Measurements from ENCODE around the gene PRR15.

The PRR15 gene

DNA sequence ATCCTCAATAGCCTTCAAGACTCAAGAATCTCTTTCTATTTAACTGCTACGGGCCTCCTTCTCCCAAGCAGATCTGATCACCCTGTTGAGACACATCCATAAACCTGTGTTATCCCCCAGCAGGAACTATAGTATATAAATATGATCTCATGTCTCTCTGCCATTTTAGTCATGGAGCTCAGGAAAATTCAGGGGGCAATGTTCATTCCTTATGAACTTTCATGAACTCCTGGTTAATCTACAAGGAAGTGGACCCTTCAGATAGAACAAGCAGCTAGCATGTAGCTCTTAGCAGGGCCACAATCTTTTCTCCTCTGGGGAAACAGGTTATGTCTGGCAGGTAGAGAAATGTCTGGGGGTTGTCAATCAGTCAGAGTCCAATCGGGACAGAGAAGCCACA, 8.9 kb downstream of the PRR15 start:
- TF ChIP-seq CEBPB (IDR thresholded peaks at IDR 0.05) (no peak), TEAD4 (IDR thresholded peaks at IDR 0.05) (no peak), YY1 (IDR thresholded peaks at IDR 0.05; ENCODE audit: low read depth) (no peak)

DNA sequence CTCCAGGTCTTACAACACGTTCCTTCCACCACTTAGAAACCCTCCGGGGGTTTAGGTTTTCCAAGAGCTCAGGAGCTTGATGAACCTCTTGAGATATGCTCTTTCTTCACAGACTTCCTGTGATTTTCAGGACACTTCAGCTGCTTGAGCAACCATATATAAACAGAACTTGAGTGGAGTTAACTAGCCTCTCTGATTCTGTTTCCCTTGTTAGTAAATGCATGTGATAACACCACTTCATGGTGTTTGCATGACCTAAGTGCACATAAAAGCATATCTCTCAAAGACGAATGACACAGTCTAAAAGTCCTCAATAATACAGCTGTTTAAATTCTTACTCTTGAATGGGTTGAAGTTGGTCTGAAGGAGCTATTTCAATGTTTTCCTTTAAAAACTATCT, 9.9 kb downstream of the PRR15 start:
- TF ChIP-seq TCF12 (IDR thresholded peaks at IDR 0.05; ENCODE audit: low read depth) (no peak), ZBTB7A (IDR thresholded peaks at IDR 0.05; ENCODE audit: low read depth) (no peak), RAD21 (IDR thresholded peaks at IDR 0.05; ENCODE audit: low read depth) (no peak), EP300 (IDR thresholded peaks at IDR 0.05; ENCODE audit: borderline replicate concordance) (no peak), CREB1 (IDR thresholded peaks at IDR 0.05; ENCODE audit: low read depth) (no peak), NFIC (IDR thresholded peaks at IDR 0.05) (no peak), YY1 (IDR thresholded peaks at IDR 0.05; ENCODE audit: low read depth) (no peak), EGR1 (IDR thresholded peaks at IDR 0.05) (no peak), TEAD4 (IDR thresholded peaks at IDR 0.05) (no peak), FOXM1 (IDR thresholded peaks at IDR 0.05; ENCODE audit: borderline replicate concordance, low read depth) (no peak), CEBPB (IDR thresholded peaks at IDR 0.05) (no peak), TAF1 (IDR thresholded peaks at IDR 0.05; ENCODE audit: low read depth) (no peak)
- TF ChIP-seq, protein P1, sequence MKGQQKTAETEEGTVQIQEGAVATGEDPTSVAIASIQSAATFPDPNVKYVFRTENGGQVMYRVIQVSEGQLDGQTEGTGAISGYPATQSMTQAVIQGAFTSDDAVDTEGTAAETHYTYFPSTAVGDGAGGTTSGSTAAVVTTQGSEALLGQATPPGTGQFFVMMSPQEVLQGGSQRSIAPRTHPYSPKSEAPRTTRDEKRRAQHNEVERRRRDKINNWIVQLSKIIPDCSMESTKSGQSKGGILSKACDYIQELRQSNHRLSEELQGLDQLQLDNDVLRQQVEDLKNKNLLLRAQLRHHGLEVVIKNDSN (IDR thresholded peaks at IDR 0.05) = no peak
- TF ChIP-seq, protein P2, sequence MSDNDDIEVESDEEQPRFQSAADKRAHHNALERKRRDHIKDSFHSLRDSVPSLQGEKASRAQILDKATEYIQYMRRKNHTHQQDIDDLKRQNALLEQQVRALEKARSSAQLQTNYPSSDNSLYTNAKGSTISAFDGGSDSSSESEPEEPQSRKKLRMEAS (IDR thresholded peaks at IDR 0.05) = no peak
- TF ChIP-seq, protein P3, sequence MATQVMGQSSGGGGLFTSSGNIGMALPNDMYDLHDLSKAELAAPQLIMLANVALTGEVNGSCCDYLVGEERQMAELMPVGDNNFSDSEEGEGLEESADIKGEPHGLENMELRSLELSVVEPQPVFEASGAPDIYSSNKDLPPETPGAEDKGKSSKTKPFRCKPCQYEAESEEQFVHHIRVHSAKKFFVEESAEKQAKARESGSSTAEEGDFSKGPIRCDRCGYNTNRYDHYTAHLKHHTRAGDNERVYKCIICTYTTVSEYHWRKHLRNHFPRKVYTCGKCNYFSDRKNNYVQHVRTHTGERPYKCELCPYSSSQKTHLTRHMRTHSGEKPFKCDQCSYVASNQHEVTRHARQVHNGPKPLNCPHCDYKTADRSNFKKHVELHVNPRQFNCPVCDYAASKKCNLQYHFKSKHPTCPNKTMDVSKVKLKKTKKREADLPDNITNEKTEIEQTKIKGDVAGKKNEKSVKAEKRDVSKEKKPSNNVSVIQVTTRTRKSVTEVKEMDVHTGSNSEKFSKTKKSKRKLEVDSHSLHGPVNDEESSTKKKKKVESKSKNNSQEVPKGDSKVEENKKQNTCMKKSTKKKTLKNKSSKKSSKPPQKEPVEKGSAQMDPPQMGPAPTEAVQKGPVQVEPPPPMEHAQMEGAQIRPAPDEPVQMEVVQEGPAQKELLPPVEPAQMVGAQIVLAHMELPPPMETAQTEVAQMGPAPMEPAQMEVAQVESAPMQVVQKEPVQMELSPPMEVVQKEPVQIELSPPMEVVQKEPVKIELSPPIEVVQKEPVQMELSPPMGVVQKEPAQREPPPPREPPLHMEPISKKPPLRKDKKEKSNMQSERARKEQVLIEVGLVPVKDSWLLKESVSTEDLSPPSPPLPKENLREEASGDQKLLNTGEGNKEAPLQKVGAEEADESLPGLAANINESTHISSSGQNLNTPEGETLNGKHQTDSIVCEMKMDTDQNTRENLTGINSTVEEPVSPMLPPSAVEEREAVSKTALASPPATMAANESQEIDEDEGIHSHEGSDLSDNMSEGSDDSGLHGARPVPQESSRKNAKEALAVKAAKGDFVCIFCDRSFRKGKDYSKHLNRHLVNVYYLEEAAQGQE (IDR thresholded peaks at IDR 0.05; ENCODE audit: low read depth) = no peak

DNA sequence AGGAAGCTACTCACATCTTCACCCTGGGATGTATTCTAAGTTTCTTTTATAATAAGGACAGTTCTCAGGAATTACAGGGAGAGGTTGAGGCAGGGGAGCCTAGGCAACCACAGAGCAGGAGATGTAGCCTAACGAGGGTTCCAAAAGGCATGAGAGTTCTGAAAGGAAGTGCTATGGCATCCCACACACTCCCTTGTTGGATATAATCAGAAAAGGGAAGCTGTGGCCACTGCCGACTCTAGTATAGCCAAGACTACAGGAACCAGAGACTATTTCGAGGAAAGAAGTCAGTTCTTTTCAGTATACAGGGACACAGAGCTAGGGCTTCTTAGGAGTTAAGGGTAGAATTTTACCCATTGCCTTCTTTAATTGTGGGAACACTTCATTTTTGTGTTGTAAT, 11.0 kb downstream of the PRR15 start:
- TF ChIP-seq, protein P2 (IDR thresholded peaks at IDR 0.05) = no peak
- no peak for TF ChIP-seq FOXM1 (IDR thresholded peaks at IDR 0.05; ENCODE audit: borderline replicate concordance, low read depth)
- no peak for TF ChIP-seq RAD21 (IDR thresholded peaks at IDR 0.05; ENCODE audit: low read depth)
- no peak for TF ChIP-seq TCF12 (IDR thresholded peaks at IDR 0.05; ENCODE audit: low read depth)
- no peak for TF ChIP-seq TAF1 (IDR thresholded peaks at IDR 0.05; ENCODE audit: low read depth)
- TF ChIP-seq EGR1 (IDR thresholded peaks at IDR 0.05) = no peak
- TF ChIP-seq, protein P3 (IDR thresholded peaks at IDR 0.05; ENCODE audit: low read depth) = no peak
- TF ChIP-seq TEAD4 (IDR thresholded peaks at IDR 0.05) = no peak

DNA sequence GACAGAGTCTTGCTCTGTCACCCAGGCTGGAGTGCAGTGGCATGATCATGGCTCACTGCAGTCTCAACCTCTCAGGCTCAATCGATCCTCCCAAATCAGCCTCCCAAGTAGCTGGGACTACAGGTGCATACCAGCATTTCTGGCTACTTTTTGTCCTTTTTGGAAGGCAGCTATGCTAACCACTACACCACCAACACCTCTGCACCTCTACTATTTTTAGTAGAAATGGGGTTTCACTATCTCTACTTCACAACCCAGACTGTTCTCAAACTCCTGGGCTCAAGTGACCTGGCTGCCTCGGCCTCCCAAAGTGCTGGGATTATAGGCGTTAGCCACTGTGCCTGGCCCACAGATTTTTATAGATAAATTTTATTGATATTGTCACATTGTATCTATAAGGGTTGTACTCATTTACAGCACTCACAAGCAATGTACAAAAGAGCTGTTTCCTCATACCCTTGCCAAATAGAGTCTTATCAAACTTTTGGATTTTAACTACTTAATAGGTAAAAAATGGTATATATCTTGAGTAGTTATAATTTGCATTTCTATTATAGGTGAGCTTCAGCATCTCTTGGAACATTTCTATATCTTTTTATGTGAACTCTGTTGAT, 23.7 kb downstream of the PRR15 start:
- TF ChIP-seq TCF12 (IDR thresholded peaks at IDR 0.05; ENCODE audit: low read depth) = no peak
- TF ChIP-seq, protein P3 (IDR thresholded peaks at IDR 0.05; ENCODE audit: low read depth) = no peak
- no peak for TF ChIP-seq NFIC (IDR thresholded peaks at IDR 0.05)
- TF ChIP-seq RAD21 (IDR thresholded peaks at IDR 0.05; ENCODE audit: low read depth) = no peak
- TF ChIP-seq EP300 (IDR thresholded peaks at IDR 0.05; ENCODE audit: borderline replicate concordance) = no peak
- TF ChIP-seq EGR1 (IDR thresholded peaks at IDR 0.05) = no peak
- TF ChIP-seq ZBTB7A (IDR thresholded peaks at IDR 0.05; ENCODE audit: low read depth) = no peak
- no peak for TF ChIP-seq TAF1 (IDR thresholded peaks at IDR 0.05; ENCODE audit: low read depth)
- TF ChIP-seq, protein P1 (IDR thresholded peaks at IDR 0.05) = no peak
- TF ChIP-seq YY1 (IDR thresholded peaks at IDR 0.05; ENCODE audit: low read depth) = no peak
- TF ChIP-seq FOXM1 (IDR thresholded peaks at IDR 0.05; ENCODE audit: borderline replicate concordance, low read depth) = no peak

DNA sequence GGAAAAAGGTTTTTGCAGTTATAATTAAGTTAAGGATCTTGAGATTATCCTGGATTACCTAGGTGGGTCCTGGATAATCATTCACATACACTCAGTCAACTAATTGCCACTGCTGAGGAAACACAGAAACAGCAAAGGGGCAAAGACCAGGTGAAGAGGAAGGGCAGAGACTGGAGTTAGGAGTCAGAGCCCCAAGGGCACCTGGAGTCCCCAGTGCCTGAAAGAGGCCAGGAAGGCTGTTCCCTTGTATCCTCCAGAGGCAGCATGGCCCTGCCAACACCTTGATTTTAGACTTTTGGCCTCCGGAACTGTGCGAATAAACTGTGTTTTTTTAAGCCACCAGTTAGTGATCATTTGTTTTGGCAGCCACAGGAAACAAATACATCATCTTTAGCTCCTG, 24.6 kb downstream of the PRR15 start:
- TF ChIP-seq, protein P3 (IDR thresholded peaks at IDR 0.05; ENCODE audit: low read depth) = no peak
- TF ChIP-seq FOXM1 (IDR thresholded peaks at IDR 0.05; ENCODE audit: borderline replicate concordance, low read depth) (no peak), NFIC (IDR thresholded peaks at IDR 0.05) (no peak), YY1 (IDR thresholded peaks at IDR 0.05; ENCODE audit: low read depth) (no peak), TEAD4 (IDR thresholded peaks at IDR 0.05) (no peak), EP300 (IDR thresholded peaks at IDR 0.05; ENCODE audit: borderline replicate concordance) (no peak), CEBPB (IDR thresholded peaks at IDR 0.05) (no peak)
- TF ChIP-seq, protein P2 (IDR thresholded peaks at IDR 0.05) = no peak
